Sigmoid colon (tissue), 4 donors: ENCODE data around the gene CTBS.

Experiments
- CTCF ChIP-seq, 4 experiments: fragments of 450-650 bp in 3 of 4; fragments of 200-600 bp in 1 of 4; IDR thresholded peaks; one replicate each; pipeline ENCODE4 v1.5.1; 2016 to 2019; ENCODE audit warnings: antibody characterized with exemption in 4 of 4, mild to moderate bottlenecking in 3 of 4, moderate library complexity in 2 of 4
- EP300 ChIP-seq, 4 donors: sonication (generic); formaldehyde crosslinking; IDR thresholded peaks; one replicate each; pipeline ENCODE4 v1.6.1; 2017; ENCODE audit warnings: antibody characterized with exemption in 4 of 4
- POLR2A ChIP-seq, 2 donors: fragments of 450-650 bp; IDR thresholded peaks; one replicate each; pipeline ENCODE4 v1.6.1; 2016; ENCODE audit warnings: antibody characterized with exemption in 2 of 2, mild to moderate bottlenecking in 2 of 2, moderate library complexity in 2 of 2
- POLR2AphosphoS5 ChIP-seq, 4 donors: sonication (generic); formaldehyde crosslinking; IDR thresholded peaks; one replicate each; pipeline ENCODE4 v1.6.1; 2017; ENCODE audit warnings: antibody characterized with exemption in 4 of 4

- TF ChIP-seq CTCF (IDR thresholded peaks at IDR 0.05), result no peak
- TF ChIP-seq POLR2AphosphoS5 (IDR thresholded peaks at IDR 0.05), result no peak
- no peak for TF ChIP-seq EP300 (IDR thresholded peaks at IDR 0.05)
- TF ChIP-seq POLR2A (IDR thresholded peaks at IDR 0.05), result no peak
Observed at GRCh38 chr1:84605157-84605556, 30.9 kb upstream of the CTBS start.
